Liver (tissue), 9 donors: ENCODE results near the gene ACADSB. TPM values are rescaled to one million over a fixed set of nuclear protein-coding genes. Genes with fewer than 3 reads are reported as not detected.

ENCODE experiments used
- DNase-seq: peaks from one replicate; pipeline ENCODE4 v3.0.0-alpha.2; 2017; ENCODE audit warnings: low spot score
- H3K27ac ChIP-seq, 2 donors: one replicate each; pipeline ENCODE4 v1.7.0; 2013; ENCODE audit warnings: inconsistent platforms in 2 of 2, low read length in 2 of 2, control low read depth in 1 of 2, low read depth in 1 of 2, mild to moderate bottlenecking in 1 of 2
- H3K27me3 ChIP-seq, 4 donors: one replicate each; pipeline versions ENCODE4 v1.6.1 to v1.7.0; 2013; ENCODE audit warnings: low read length in 3 of 4, inconsistent platforms in 1 of 4, mild to moderate bottlenecking in 1 of 4, moderate library complexity in 1 of 4; ENCODE audit not compliant: control insufficient read depth in 4 of 4, insufficient read depth in 4 of 4
- H3K36me3 ChIP-seq, 4 donors: one replicate each; pipeline versions ENCODE4 v1.6.1 to v1.7.0; 2013; ENCODE audit warnings: low read length in 3 of 4, mild to moderate bottlenecking in 3 of 4, low read depth in 1 of 4, moderate library complexity in 1 of 4; ENCODE audit not compliant: control insufficient read depth in 4 of 4, insufficient read depth in 3 of 4
- H3K4me1 ChIP-seq, 4 donors: one replicate each; pipeline versions ENCODE4 v1.6.1 to v1.7.0; 2013; ENCODE audit warnings: low read length in 3 of 4, mild to moderate bottlenecking in 3 of 4, moderate library complexity in 1 of 4; ENCODE audit not compliant: control insufficient read depth in 4 of 4, insufficient read depth in 4 of 4
- H3K4me3 ChIP-seq, 3 donors: one replicate each; pipeline versions ENCODE4 v1.6.1 to v1.7.0; 2013; ENCODE audit warnings: low read length in 3 of 3, control low read depth in 1 of 3, low read depth in 1 of 3, mild to moderate bottlenecking in 1 of 3
- H3K9ac ChIP-seq, 2 donors: one replicate each; pipeline ENCODE4 v1.7.0; 2013; ENCODE audit warnings: low read length in 2 of 2, mild to moderate bottlenecking in 2 of 2, moderate library complexity in 2 of 2, control low read depth in 1 of 2, low read depth in 1 of 2
- H3K9me3 ChIP-seq, 4 donors: one replicate each; pipeline versions ENCODE4 v1.6.1 to v1.7.0; 2013; ENCODE audit warnings: low read length in 3 of 4; ENCODE audit not compliant: control insufficient read depth in 4 of 4
- EGR1 ChIP-seq, 2 donors: IDR thresholded peaks; 2 replicates each; pipeline ENCODE4 v1.6.1; 2016 to 2018; ENCODE audit warnings: antibody characterized with exemption in 2 of 2, low read depth in 2 of 2
- FOXA2 ChIP-seq: IDR thresholded peaks from 2 replicates; pipeline ENCODE4 v1.6.1; 2016; ENCODE audit warnings: antibody characterized with exemption
- GABPA ChIP-seq, 2 donors: IDR thresholded peaks in 1 of 2; conservative IDR thresholded peaks in 1 of 2; 2 replicates each; pipeline ENCODE4 v1.6.1; 2016; ENCODE audit warnings: antibody characterized with exemption in 2 of 2, mild to moderate bottlenecking in 1 of 2, moderate library complexity in 1 of 2
- HNF4A ChIP-seq, 2 donors: conservative IDR thresholded peaks; 2 replicates each; pipeline ENCODE4 v1.6.1; 2016; ENCODE audit warnings: antibody characterized with exemption in 2 of 2, mild to moderate bottlenecking in 2 of 2
- HNF4G ChIP-seq: IDR thresholded peaks from 2 replicates; pipeline ENCODE4 v1.6.1; 2016; ENCODE audit warnings: antibody characterized with exemption
- JUND ChIP-seq, 2 donors: IDR thresholded peaks; 2 replicates each; pipeline ENCODE4 v1.6.1; 2016; ENCODE audit warnings: antibody characterized with exemption in 2 of 2
- NR2F2 ChIP-seq: IDR thresholded peaks from 2 replicates; pipeline ENCODE4 v1.6.1; 2016; ENCODE audit warnings: antibody characterized with exemption
- RAD21 ChIP-seq, 2 donors: IDR thresholded peaks; 2 replicates each; pipeline ENCODE4 v1.6.1; 2016; ENCODE audit warnings: antibody characterized with exemption in 2 of 2, mild to moderate bottlenecking in 2 of 2
- SP1 ChIP-seq: IDR thresholded peaks from 2 replicates; pipeline ENCODE4 v1.6.1; 2018; ENCODE audit warnings: antibody characterized with exemption, mild to moderate bottlenecking
- TAF1 ChIP-seq: conservative IDR thresholded peaks from 2 replicates; pipeline ENCODE4 v1.6.1; 2016; ENCODE audit warnings: antibody characterized with exemption, mild to moderate bottlenecking
- YY1 ChIP-seq: IDR thresholded peaks from 2 replicates; pipeline ENCODE4 v1.6.1; 2016; ENCODE audit warnings: antibody characterized with exemption, mild to moderate bottlenecking
- WGBS: extraction: QIAGEN DNeasy Blood & Tissue Kit; methylation state at CpG from one replicate; pipeline ENCODE4 v1.1.7; 2013; 5-methylcytosine and 5-hydroxymethylcytosine counted together
- polyA plus RNA-seq, 2 donors: library from polyadenylated mRNA; stranded (reverse) in 1 of 2; unstranded in 1 of 2; fragments of 200-250 nt in 1 of 2; fragments of >200 nt in 1 of 2; fragmentation: Nextera tagmentation in 1 of 2; extraction: Ambion mirVana in 1 of 2; gene quantifications; one replicate each; pipeline versions ENCODE4 v1.2.1 to v1.2.3, GENCODE V29; 2013 to 2015
- total RNA-seq, 2 donors: library from RNA; depleted of rRNA; stranded (reverse); fragments of >200 nt; gene quantifications; one replicate each; pipeline ENCODE4 v1.2.3, GENCODE V29; 2014
- TF ChIP-seq, protein P1 (sequence below): fragments of 150-350 bp; IDR thresholded peaks from 2 replicates; pipeline ENCODE4 v1.5.1; 2017; ENCODE audit warnings: improper control_type of control experiment, low read depth, low read length; ENCODE audit not compliant: missing input control
- TF ChIP-seq, protein P2 (sequence below): IDR thresholded peaks from 2 replicates; pipeline ENCODE4 v1.6.1; 2016; ENCODE audit warnings: antibody characterized with exemption
- TF ChIP-seq, protein P3 (sequence below): IDR thresholded peaks from 2 replicates; pipeline ENCODE4 v1.6.1; 2016; ENCODE audit warnings: antibody characterized with exemption
- TF ChIP-seq, protein P4 (sequence below): IDR thresholded peaks from 2 replicates; pipeline ENCODE4 v1.6.1; 2016; ENCODE audit warnings: antibody characterized with exemption, mild to moderate bottlenecking
- donor health status: healthy.
- donor health status: healthy.
- donor health status: healthy.
- donor health status: healthy.
- donor health status: healthy.

Gene ACADSB
- total and polyA plus RNA-seq, 4 donors = 97.9 to 164 (median 110) TPM

- H3K9ac ChIP-seq = no peak overlapping the region
- TF ChIP-seq TAF1 (no peak), EGR1 (IDR thresholded peaks at IDR 0.05; ENCODE audit: low read depth in 2 of 2) (no peak), HNF4A (conservative IDR thresholded peaks at IDR 0.05) (no peak), HNF4G (no peak), JUND (IDR thresholded peaks at IDR 0.05) (no peak)
- TF ChIP-seq, protein P1, sequence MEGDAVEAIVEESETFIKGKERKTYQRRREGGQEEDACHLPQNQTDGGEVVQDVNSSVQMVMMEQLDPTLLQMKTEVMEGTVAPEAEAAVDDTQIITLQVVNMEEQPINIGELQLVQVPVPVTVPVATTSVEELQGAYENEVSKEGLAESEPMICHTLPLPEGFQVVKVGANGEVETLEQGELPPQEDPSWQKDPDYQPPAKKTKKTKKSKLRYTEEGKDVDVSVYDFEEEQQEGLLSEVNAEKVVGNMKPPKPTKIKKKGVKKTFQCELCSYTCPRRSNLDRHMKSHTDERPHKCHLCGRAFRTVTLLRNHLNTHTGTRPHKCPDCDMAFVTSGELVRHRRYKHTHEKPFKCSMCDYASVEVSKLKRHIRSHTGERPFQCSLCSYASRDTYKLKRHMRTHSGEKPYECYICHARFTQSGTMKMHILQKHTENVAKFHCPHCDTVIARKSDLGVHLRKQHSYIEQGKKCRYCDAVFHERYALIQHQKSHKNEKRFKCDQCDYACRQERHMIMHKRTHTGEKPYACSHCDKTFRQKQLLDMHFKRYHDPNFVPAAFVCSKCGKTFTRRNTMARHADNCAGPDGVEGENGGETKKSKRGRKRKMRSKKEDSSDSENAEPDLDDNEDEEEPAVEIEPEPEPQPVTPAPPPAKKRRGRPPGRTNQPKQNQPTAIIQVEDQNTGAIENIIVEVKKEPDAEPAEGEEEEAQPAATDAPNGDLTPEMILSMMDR = no peak
- no peak for DNase-seq
- H3K36me3 ChIP-seq = no peaks in the 10 kb centered on the region
- H3K4me1 ChIP-seq = no peaks in the 10 kb centered on the region
- H3K9me3 ChIP-seq = peaks cover 0 to 3% (median under 1%) of the 10 kb centered on the region in 4 donors
- WGBS = 86% methylated on average over 3 of the region's 3 CpGs
- no peaks in the 10 kb centered on the region for H3K27me3 ChIP-seq
- H3K4me3 ChIP-seq = no peak overlapping the region
- H3K27ac ChIP-seq = no peak overlapping the region
These were observed 40.1 kb upstream of the ACADSB start for GRCh38 chr10:122968698-122969097.

GRCh38 chr10:122974023-122974422, 34.8 kb upstream of the ACADSB start:
- Histone ChIP-seq H3K4me3 (no peak overlapping the region), H3K27ac (no peak overlapping the region), H3K36me3 (no peaks in the 10 kb centered on the region), H3K4me1 (no peaks in the 10 kb centered on the region), H3K9ac (no peak overlapping the region), H3K27me3 (no peaks in the 10 kb centered on the region), H3K9me3 (no peaks in the 10 kb centered on the region)
- no peak for TF ChIP-seq JUND (IDR thresholded peaks at IDR 0.05)
- TF ChIP-seq, protein P2, sequence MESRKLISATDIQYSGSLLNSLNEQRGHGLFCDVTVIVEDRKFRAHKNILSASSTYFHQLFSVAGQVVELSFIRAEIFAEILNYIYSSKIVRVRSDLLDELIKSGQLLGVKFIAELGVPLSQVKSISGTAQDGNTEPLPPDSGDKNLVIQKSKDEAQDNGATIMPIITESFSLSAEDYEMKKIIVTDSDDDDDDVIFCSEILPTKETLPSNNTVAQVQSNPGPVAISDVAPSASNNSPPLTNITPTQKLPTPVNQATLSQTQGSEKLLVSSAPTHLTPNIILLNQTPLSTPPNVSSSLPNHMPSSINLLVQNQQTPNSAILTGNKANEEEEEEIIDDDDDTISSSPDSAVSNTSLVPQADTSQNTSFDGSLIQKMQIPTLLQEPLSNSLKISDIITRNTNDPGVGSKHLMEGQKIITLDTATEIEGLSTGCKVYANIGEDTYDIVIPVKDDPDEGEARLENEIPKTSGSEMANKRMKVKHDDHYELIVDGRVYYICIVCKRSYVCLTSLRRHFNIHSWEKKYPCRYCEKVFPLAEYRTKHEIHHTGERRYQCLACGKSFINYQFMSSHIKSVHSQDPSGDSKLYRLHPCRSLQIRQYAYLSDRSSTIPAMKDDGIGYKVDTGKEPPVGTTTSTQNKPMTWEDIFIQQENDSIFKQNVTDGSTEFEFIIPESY = no peak
- TF ChIP-seq EGR1 (IDR thresholded peaks at IDR 0.05; ENCODE audit: low read depth in 2 of 2) = no peak
- no peak for TF ChIP-seq YY1
- TF ChIP-seq FOXA2 = no peak
- TF ChIP-seq, protein P3, sequence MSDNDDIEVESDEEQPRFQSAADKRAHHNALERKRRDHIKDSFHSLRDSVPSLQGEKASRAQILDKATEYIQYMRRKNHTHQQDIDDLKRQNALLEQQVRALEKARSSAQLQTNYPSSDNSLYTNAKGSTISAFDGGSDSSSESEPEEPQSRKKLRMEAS = no peak
- TF ChIP-seq, protein P1 = no peak
- TF ChIP-seq, protein P4, sequence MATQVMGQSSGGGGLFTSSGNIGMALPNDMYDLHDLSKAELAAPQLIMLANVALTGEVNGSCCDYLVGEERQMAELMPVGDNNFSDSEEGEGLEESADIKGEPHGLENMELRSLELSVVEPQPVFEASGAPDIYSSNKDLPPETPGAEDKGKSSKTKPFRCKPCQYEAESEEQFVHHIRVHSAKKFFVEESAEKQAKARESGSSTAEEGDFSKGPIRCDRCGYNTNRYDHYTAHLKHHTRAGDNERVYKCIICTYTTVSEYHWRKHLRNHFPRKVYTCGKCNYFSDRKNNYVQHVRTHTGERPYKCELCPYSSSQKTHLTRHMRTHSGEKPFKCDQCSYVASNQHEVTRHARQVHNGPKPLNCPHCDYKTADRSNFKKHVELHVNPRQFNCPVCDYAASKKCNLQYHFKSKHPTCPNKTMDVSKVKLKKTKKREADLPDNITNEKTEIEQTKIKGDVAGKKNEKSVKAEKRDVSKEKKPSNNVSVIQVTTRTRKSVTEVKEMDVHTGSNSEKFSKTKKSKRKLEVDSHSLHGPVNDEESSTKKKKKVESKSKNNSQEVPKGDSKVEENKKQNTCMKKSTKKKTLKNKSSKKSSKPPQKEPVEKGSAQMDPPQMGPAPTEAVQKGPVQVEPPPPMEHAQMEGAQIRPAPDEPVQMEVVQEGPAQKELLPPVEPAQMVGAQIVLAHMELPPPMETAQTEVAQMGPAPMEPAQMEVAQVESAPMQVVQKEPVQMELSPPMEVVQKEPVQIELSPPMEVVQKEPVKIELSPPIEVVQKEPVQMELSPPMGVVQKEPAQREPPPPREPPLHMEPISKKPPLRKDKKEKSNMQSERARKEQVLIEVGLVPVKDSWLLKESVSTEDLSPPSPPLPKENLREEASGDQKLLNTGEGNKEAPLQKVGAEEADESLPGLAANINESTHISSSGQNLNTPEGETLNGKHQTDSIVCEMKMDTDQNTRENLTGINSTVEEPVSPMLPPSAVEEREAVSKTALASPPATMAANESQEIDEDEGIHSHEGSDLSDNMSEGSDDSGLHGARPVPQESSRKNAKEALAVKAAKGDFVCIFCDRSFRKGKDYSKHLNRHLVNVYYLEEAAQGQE = no peak
- no peak for TF ChIP-seq RAD21 (IDR thresholded peaks at IDR 0.05)
- TF ChIP-seq HNF4G = no peak
- no peak for TF ChIP-seq HNF4A (conservative IDR thresholded peaks at IDR 0.05)
- TF ChIP-seq SP1 = no peak
- no peak for TF ChIP-seq GABPA (IDR thresholded peaks at IDR 0.05 in 1 of 2, conservative IDR thresholded peaks at IDR 0.05 in 1 of 2)
- TF ChIP-seq NR2F2 = no peak
- 74% methylated on average over 5 of the region's 5 CpGs for WGBS
- no peak for DNase-seq
